Measurements from ENCODE around the gene MSH5. TPM values are rescaled to one million over a fixed set of nuclear protein-coding genes. Genes with fewer than 3 reads are reported as not detected.
A peak's percentile ranks its signal among the peaks of the same experiment; 100 is the strongest.

The MSH5 gene
- total and polyA plus RNA-seq, 2 of the 13 experiments (the other 11 are each of a cell fraction or from before 2014, with no cell fraction given), result 10.2 to 38.7 TPM

- TF ChIP-seq, protein P1, sequence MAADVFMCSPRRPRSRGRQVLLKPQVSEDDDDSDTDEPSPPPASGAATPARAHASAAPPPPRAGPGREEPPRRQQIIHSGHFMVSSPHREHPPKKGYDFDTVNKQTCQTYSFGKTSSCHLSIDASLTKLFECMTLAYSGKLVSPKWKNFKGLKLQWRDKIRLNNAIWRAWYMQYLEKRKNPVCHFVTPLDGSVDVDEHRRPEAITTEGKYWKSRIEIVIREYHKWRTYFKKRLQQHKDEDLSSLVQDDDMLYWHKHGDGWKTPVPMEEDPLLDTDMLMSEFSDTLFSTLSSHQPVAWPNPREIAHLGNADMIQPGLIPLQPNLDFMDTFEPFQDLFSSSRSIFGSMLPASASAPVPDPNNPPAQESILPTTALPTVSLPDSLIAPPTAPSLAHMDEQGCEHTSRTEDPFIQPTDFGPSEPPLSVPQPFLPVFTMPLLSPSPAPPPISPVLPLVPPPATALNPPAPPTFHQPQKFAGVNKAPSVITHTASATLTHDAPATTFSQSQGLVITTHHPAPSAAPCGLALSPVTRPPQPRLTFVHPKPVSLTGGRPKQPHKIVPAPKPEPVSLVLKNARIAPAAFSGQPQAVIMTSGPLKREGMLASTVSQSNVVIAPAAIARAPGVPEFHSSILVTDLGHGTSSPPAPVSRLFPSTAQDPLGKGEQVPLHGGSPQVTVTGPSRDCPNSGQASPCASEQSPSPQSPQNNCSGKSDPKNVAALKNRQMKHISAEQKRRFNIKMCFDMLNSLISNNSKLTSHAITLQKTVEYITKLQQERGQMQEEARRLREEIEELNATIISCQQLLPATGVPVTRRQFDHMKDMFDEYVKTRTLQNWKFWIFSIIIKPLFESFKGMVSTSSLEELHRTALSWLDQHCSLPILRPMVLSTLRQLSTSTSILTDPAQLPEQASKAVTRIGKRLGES (CRISPR knock-in tag; IDR thresholded peaks at IDR 0.05; ENCODE audit: borderline replicate concordance), result peak; percentile 81; the same call in 1 of the 2 replicates
- no peak for TF ChIP-seq ZNF558 (CRISPR knock-in tag; IDR thresholded peaks at IDR 0.05; ENCODE audit: borderline replicate concordance)
- 0 out of 2 replicates have a peak, but pooled peaks have one; percentile 38 for TF ChIP-seq ZNF816 (CRISPR knock-in tag; IDR thresholded peaks at IDR 0.05; ENCODE audit: borderline replicate concordance)
- TF ChIP-seq ADNP (CRISPR knock-in tag; IDR thresholded peaks at IDR 0.05), result 0 out of 2 replicates have a peak, but pooled peaks have one; percentile 38
- no peak for TF ChIP-seq GPBP1L1 (CRISPR knock-in tag; IDR thresholded peaks at IDR 0.05)
- TF ChIP-seq RFX3 (CRISPR knock-in tag; IDR thresholded peaks at IDR 0.05), result no peak
- TF ChIP-seq, protein P2, sequence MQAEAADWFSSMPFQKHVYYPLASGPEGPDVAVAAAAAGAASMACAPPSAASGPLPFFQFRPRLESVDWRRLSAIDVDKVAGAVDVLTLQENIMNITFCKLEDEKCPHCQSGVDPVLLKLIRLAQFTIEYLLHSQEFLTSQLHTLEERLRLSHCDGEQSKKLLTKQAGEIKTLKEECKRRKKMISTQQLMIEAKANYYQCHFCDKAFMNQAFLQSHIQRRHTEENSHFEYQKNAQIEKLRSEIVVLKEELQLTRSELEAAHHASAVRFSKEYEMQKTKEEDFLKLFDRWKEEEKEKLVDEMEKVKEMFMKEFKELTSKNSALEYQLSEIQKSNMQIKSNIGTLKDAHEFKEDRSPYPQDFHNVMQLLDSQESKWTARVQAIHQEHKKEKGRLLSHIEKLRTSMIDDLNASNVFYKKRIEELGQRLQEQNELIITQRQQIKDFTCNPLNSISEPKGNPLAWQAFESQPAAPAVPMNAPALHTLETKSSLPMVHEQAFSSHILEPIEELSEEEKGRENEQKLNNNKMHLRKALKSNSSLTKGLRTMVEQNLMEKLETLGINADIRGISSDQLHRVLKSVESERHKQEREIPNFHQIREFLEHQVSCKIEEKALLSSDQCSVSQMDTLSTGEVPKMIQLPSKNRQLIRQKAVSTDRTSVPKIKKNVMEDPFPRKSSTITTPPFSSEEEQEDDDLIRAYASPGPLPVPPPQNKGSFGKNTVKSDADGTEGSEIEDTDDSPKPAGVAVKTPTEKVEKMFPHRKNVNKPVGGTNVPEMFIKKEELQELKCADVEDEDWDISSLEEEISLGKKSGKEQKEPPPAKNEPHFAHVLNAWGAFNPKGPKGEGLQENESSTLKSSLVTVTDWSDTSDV (CRISPR knock-in tag; IDR thresholded peaks at IDR 0.05), result no peak
- peak; percentile 67; the same call in 1 of the 2 replicates for TF ChIP-seq ZNF235 (CRISPR knock-in tag; IDR thresholded peaks at IDR 0.05; ENCODE audit: borderline replicate concordance)
- peak; percentile 89 for TF ChIP-seq ERF (CRISPR knock-in tag; IDR thresholded peaks at IDR 0.05)
- TF ChIP-seq, protein P3, sequence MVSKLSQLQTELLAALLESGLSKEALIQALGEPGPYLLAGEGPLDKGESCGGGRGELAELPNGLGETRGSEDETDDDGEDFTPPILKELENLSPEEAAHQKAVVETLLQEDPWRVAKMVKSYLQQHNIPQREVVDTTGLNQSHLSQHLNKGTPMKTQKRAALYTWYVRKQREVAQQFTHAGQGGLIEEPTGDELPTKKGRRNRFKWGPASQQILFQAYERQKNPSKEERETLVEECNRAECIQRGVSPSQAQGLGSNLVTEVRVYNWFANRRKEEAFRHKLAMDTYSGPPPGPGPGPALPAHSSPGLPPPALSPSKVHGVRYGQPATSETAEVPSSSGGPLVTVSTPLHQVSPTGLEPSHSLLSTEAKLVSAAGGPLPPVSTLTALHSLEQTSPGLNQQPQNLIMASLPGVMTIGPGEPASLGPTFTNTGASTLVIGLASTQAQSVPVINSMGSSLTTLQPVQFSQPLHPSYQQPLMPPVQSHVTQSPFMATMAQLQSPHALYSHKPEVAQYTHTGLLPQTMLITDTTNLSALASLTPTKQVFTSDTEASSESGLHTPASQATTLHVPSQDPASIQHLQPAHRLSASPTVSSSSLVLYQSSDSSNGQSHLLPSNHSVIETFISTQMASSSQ (IDR thresholded peaks at IDR 0.05; ENCODE audit: low read depth), result no peak
- TF ChIP-seq, protein P3 (CRISPR knock-in tag; IDR thresholded peaks at IDR 0.05; ENCODE audit: borderline replicate concordance), result peak; percentile 85; the same call in 1 of the 2 replicates
- peak; percentile 91 for TF ChIP-seq ZMYM3 (CRISPR knock-in tag; IDR thresholded peaks at IDR 0.05)
- TF ChIP-seq ZNF839 (CRISPR knock-in tag; IDR thresholded peaks at IDR 0.05; ENCODE audit: borderline replicate concordance), result peak; percentile 61; the same call in 1 of the 2 replicates
- TF ChIP-seq IRF2 (CRISPR knock-in tag; IDR thresholded peaks at IDR 0.05), result peak; percentile 83
- TF ChIP-seq PHF21A (CRISPR knock-in tag; IDR thresholded peaks at IDR 0.05), result peak; percentile 93
- TF ChIP-seq ZNF724P (CRISPR knock-in tag; IDR thresholded peaks at IDR 0.05; ENCODE audit: borderline replicate concordance), result peak; percentile 94; the same call in 1 of the 2 replicates
- peak; percentile 87; the same call in 1 of the 2 replicates for TF ChIP-seq ZNF670 (CRISPR knock-in tag; IDR thresholded peaks at IDR 0.05; ENCODE audit: borderline replicate concordance)
These were observed 66.9 kb downstream of the MSH5 start, which contains the start of gene LSM2 (continued) for GRCh38 chr6:31806470-31807272.

All from HepG2 (cell line).